Anterior cingulate cortex (tissue), 58 donors: Measurements from ENCODE around the gene ECM1.
A peak's percentile ranks its signal among the peaks of the same experiment; 100 is the strongest.

Experiments used
- DNase-seq, 58 donors: peaks; one replicate each; lab custom pipeline; 2025; lab: John Stamatoyannopoulos, UW

The ECM1 gene

DNA sequence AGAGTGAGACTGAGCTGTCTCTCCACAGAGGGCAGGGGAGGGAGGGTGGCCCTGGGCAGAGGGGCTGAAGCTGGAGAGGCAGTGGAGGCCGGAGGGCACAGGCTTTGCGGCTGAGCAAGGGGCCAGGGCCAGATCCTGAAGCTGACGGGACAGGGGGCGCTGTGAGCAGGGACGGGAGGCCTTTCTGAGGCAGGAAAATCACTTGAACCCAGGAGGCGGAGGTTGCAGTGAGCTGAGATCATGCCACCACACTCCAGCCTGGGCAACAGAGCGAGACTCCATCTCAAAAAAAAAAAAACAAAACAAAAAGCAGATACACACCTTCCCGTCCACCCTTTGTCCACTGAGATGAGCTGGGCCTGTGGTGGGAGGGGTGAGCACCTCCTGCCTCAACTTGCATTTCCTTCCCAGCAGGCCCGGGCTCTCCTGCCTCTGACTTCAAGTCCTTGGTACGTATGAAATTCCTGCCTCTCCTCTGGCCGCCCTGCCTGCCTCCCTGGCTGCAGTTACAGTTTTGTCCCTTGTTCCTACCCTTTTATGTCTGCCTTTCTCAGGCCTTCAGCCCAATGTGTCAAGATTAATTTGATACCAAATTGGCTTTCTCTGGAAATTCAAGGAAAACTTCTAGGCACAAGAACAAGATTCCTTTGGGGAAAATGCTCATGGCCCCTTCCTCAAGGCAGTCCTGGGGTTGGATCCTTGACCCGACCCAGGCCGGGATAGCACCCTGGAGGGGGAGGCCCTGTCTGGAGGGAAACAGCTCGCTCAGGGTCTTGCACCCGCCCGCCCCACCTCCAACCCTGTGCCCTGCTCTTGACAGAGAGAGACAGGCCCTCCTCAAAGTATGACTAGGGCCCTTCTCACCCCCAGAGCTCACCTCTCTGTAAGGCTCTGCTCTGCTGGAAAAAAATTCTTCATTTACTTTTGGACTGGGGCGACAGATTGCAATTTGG, 30.1 kb downstream of the ECM1 start:
- no peak for DNase-seq

DNA sequence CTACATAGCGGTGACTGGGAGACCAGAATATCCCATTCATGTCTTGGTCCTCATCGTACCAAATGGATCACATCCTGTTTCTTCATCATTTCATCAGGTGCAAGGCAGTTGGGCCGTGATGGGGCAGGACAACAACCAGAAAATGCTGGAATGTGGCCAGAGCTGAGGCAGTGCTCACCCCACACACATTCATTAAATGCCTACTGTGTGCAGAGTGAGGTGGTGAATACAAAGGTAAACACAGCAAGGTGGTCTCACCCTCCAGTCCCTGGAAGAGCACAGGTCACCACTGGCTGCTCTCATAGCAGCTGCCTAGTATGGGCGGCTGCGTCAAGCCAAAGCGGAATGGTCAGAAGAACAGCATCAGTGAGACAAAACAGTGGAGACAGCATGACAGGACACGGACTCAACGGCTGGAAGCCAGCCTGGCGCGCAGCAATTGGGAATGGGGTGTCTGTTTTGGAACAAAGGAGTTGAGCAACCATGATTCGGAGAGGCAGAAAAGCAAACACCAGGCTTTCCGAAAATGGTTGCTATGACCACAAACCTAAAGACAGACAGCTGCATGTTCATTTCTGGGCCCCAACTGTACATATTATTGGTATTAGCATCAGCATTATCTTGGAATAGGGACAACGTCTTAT, 35.7 kb downstream of the ECM1 start:
- DNase-seq: no peak

DNA sequence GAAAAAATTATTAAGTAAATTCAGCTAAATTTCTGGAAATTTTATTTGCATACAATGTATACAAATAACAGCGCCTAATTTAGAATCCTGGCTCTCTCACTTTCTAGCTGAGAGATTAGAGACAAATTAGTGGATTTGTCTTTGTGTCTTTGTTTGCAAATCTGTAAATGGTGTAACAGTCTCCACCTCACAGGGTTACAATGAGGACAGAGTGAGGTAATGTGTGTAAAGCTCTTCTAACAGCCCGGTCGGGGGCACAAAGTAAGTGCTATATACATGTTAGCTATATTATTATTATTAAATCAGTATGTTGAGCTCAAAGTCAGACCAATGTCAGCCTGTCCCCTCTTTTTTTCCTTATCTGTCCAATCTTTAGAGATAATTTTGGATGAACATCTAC, 36.3 kb downstream of the ECM1 start:
- no peak for DNase-seq

DNA sequence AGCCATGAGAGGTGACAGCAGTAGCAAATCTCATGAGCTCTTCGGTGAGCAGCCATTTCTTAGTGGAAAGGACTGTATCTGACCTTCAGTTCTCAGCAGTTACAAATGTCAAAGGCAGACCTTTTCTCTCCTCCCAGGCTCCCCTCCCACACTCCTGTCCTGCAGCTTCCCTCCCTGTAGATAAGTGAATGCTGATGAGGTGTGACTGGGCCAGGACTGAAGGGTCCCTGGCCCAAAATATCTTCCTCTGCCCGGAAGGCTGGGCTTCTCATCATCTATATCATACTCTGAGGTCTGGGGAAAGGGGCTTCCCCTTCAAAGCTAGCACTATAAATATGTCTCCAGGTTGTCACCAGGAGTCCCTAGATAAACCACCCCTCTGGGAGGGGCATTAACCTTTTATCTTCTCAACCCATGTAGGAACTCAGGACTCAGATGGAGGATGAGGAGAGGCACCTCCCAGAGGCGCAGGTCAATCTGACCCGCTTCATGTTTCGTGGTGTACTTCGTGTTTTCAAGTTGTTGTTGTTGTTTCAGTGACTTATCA, 37.6 kb downstream of the ECM1 start:
- DNase-seq: no peak

DNA sequence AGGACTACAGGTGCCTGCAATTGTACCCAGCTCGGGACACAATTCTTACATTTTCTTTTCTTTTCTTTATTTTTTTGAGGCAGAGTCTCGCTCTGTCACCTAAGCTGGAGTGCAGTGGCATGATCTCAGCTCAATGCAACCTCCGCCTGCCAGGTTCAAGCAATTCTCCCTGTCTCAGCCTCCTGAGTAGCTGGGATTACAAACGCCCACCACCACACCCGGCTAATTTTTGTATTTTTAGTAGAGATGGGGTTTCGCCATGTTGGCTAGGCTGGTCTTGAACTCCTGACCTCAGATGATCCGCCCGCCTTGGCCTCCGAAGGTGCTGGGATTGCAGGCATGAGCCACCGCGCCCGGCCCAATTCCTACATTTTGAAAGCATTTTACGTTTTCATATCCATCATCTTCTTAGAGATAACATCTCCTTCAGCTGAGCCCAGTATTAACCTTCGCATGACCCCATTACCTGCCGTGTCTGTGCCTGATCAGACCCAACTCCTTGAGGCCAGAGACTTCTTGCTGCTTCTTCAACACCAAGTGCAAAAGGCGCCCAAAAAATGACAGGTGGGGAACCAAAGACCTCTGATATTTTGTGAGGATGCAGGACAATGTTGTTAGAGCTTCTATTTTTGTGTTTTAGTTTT, 38.5 kb downstream of the ECM1 start:
- DNase-seq: no peak

DNA sequence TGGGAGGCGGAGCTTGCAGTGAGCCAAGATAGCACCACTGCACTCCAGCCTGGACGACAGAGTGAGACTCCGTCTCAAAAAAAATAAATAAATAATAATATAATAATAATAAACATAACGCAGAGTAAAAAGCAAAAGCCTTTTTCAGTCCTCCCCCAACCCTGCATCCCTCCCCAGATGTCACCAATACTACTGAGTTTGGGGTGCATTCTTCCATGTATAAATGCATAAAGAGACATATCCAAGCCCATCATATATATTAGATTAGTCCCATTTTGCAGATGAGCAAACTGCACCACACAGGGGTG, 40.4 kb downstream of the ECM1 start:
- DNase-seq: no peak

DNA sequence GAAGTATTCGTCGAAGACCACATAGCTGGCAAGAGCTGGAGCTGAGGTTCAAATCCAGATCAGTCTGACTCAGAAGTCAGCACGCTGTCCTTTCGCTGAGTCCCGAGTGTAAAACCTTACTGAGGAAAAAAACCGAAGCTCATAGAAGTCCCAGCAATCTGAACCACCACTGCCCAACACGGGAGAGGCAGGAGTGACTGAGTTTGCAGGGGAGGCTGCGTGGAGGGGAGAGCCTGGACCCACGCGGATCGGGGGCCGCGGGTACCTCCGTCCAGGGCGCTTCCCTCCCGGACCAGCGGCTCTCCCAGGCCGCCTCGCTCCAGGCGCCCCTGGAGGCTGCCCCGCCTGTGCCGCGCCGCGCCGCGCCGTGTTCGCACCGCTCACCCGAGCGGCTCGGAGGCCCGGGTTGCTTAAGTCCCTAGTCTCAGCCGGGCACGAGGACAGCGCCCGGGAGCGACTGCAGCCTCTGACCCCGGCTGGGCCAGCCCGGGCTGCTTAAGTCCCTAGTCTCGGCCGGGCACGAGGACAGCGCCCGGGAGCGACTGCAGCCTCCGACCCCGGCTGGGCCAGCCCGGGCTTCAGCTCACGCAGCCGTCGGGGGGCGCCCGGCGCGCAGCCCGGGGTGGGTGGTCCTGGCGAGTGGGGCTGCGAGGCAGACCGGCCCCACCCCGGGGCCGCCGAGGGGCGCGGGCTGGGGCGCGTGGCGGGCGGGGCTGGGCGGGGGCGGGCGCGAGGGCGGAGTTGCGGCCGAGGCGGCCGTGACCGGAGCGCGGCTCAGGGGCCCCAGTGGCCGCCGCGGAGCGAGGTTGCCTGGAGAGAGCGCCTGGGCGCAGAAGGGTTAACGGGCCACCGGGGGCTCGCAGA, 41.0 kb downstream of the ECM1 start, which contains the start of gene ADAMTSL4:
Gene ADAMTSL4 (plus strand): TSS at position 777 of the 864 bp plus-strand sequence. CDS start 2,881 bp downstream, outside the sequence.
- DNase-seq: peak in 9 of 58 donors; percentile 6 to 35 (median 16)

DNA sequence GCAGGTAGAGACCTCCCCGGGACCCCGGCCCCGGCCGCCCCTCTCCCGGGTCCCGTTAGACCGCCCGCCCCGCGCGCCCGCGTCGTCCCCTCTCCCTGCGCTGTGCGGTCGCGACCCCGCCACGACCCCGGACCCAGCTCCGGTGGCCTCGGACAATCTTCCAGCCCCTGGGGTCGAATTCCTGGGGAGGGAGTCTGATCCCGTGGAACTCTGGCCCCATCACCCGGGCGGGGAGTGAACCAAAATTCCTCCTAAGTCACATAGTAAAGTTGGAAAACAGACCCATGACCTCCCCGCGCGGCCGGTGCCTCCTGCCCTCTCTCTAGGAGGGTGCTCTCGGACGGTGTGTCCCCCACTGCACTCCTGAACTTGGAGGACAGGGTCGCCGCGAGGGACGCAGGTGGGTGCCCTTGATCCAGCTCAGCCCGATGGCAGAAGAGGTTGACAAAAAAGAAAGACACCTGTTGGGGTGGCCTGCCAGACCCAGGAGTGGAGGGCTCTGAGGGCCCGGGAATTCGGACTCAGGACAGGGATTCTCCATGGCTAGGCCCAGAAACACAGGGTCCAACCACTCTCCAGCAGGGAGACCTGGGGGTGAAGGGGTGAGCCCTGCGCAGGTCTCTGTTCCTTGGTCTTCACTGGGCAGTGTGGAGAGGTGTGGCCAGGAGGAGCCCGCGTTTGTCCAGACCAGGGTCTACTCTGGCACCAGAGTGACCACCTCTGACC, 41.8 kb downstream of the ECM1 start:
- DNase-seq: no peak

DNA sequence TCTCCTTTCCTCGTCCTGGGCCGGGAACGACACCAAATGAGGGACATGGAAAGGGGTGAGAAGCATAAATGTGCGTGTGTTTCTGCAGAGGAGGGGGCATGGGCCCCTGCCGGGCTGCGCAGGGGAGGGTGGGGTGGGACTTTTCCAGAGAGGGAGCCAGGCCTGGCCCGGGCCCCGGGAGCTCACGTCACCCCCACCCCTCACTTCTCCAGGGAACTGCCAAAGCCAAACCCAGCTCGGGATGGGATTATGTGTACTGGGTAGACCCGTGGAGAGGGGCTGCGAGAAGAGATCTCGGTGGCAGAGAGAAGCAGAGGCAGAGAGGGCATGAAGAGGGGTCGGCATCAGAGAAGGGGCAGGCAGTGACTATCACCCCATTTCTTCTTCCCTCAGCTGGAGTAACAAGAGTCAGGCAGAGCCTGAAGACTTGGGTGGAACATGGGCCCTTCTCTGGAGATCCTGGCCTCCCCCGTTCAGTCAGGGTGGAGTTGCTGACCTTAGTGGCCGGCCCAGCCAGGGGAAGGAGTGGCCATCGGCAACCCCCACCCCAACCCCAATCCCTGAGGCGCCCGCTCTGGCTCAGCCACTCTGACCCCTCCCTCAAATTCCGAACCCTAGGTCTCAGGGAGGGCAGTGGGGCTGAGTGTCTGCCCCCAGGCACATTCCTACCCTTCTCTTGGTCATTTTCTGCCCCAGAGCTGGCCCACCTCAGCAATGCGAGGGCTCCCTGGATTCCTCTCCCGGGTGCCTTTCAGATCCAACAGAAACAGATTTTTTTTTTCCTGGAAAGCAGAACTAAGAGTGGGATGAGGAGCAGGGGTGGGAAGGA, 42.5 kb downstream of the ECM1 start:
- DNase-seq: no peak

DNA sequence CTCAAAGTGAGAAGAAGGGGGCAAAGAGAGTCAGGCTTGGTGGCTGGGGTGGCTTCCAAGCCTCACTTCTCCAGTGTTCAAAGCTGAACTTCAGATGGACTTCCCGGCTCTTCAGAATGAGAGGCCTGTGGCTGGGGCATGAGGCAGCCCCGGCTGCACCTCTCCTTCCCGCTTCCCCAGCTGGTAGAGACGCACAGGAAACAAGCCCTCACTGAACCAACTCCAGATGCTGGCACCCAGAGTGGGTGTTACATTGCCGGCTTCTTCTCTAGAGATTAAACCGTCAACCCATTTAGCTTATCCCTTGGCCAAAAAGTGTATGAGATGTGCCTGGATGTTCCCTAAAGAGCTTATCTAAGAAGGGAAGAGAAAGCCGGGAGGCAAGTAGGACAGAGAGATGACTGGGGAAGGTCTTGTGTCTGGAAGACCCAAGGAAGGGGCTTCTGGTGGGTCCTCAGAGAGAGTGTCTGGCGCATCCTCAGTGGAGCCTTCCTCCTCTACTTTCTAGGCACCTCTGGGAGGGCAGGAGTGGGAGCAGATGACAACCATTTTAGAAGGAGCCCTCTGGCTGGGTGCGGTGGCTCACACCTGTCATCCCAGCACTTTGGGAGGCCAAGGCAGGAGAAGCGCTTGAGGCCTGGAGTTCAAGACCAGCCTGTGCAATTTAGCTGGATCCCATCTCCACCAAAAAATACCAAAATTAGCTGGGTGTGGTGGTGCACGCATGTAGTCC, 43.3 kb downstream of the ECM1 start:
- peak in 7 of 58 donors; percentile 8 to 30 (median 11) for DNase-seq

DNA sequence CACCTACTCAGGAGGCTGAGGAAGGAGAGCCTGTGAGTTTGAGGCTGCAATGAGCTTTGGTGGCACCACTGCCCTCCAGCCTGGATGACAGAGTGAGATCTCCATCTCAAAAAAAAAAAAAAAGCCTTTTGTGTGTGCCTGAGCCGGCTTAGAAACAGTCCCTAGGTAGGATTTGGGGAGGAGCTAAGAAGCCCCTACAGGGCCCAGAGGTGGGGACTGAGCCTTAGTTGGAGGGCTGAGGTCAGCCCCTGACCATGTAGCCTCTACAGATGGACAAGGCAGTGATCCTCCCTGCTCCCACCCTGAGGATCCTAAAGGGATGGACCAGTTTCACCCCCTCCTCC, 43.8 kb downstream of the ECM1 start:
- DNase-seq: no peak

DNA sequence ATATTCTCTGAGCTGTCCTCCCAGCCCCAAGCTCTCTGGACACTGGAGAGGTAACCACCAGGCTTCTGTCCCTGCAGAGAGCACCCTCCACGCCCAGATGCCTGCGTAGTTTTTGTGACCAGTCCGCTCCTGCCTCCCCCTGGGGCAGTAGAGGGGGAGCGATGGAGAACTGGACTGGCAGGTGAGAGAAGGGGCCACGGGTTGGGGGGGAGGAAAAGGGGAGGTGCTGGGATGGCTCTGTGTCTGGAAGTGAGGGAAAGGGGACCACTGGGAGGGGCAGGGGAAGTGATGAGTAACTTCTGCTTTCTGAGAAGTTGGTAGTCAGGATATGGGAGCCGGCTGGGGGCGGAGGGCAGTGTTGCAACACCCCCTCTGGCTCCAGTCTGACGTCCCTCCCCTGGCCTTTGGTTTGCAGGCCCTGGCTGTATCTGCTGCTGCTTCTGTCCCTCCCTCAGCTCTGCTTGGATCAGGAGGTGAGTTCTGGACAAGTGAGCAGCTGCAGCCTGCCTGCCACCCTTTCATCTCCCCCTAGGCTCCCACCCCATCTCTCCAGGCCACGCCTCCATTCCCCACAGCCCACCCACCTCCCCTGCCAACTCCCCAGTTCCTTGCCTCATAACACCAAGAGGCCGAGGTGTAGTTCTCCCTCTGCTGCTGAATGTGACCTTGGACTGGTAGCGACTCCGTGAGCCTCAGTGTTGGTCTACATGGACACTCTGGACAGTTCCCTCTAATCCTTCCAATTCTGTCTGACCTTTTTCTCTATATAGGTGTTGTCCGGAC, 44.4 kb downstream of the ECM1 start:
- DNase-seq: peak in 28 of 58 donors; percentile 8 to 58 (median 25)

DNA sequence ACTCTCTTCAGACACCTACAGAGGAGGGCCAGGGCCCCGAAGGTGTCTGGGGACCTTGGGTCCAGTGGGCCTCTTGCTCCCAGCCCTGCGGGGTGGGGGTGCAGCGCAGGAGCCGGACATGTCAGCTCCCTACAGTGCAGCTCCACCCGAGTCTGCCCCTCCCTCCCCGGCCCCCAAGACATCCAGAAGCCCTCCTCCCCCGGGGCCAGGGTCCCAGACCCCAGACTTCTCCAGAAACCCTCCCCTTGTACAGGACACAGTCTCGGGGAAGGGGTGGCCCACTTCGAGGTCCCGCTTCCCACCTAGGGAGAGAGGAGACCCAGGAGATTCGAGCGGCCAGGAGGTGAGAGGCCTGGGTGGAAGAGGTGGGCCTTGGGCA, 45.0 kb downstream of the ECM1 start:
- DNase-seq: no peak

DNA sequence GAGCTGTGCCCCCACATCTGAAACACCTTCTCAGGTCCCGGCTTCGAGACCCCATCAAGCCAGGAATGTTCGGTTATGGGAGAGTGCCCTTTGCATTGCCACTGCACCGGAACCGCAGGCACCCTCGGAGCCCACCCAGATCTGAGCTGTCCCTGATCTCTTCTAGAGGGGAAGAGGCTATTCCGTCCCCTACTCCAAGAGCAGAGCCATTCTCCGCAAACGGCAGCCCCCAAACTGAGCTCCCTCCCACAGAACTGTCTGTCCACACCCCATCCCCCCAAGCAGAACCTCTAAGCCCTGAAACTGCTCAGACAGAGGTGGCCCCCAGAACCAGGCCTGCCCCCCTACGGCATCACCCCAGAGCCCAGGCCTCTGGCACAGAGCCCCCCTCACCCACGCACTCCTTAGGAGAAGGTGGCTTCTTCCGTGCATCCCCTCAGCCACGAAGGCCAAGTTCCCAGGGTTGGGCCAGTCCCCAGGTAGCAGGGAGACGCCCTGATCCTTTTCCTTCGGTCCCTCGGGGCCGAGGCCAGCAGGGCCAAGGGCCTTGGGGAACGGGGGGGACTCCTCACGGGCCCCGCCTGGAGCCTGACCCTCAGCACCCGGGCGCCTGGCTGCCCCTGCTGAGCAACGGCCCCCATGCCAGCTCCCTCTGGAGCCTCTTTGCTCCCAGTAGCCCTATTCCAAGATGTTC, 45.6 kb downstream of the ECM1 start:
- no peak for DNase-seq

DNA sequence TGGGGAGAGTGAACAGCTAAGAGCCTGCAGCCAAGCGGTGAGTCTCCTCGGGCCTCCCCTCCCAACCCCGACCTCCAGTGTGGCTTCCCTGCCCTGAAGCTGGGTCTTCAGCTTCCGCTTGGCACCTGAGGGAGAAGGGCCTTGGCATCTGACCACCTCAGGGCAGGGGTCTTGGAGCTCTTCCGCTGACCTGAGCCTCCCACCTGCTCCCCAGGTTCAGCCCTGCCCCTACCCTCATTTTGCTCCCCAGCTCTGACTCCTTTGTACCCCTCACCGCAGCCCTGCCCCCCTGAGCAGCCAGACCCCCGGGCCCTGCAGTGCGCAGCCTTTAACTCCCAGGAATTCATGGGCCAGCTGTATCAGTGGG, 46.2 kb downstream of the ECM1 start:
- no peak for DNase-seq

DNA sequence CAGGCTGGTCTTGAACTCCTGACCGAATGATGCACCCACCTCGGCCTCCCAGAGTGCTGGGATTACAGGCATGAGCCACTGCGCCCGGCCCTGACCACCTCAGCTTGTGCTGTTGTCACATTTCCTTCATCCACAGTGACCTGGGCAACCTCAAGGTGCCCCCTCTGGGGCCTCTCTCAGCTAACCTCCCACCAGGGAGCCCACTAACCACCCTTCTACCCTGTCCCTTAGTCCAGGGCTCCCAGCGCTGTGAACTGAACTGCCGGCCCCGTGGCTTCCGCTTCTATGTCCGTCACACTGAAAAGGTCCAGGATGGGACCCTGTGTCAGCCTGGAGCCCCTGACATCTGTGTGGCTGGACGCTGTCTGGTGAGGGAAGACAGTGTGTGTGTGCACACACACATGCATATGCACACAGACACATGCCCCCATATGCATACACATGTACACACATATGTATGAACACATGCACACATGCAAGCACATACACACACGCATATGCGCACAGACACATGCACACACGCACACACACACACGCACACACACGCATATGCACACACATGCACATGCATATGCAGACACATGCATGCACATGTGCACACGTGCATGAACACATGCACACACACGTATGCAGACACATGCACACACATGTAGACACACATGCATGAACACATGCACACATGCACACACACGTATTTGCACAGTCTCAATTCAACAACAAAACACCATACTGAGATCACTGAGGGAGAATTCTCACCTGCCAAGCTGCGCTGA, 47.5 kb downstream of the ECM1 start:
- no peak for DNase-seq
